ENCODE measurements around the gene FHIP1A. TPM values are rescaled to one million over a fixed set of nuclear protein-coding genes. Genes with fewer than 3 reads are reported as not detected.

The FHIP1A gene
- total RNA-seq, 1 donor from 2014 or later = 15.1 TPM

DNA sequence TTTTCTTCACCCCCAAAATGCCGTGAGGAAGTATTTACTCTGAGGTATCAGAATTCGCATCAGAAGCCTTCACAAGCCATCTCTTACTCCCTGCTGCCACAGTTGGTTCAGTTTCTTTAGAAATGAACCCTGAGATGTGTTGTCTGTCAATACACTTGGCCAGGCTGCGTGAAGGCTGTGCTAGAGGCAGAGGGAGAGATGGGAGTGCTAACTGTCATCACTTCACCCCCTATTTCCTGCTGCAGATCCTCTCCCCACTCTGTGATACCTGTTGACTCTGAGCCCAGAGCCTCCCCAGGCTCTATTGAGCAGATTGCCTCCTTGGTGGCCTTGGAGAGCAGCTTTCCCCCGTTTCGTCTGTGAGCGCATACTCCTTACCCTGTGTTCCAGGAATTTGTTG, 34.8 kb downstream of the FHIP1A start:
- Histone ChIP-seq H3K36me3 (ENCODE audit: control insufficient read depth in 3 of 3, insufficient read depth in 3 of 3, low read length in 3 of 3) (no peaks in the 10 kb centered on the region), H3K4me3 (ENCODE audit: low read length in 3 of 3) (no peak overlapping the region), H3K9me3 (ENCODE audit: control insufficient read depth in 3 of 3, low read length in 3 of 3) (no peaks in the 10 kb centered on the region), H3K27ac (ENCODE audit: low read depth, low read length) (no peak overlapping the region), H3K27me3 (ENCODE audit: control insufficient read depth in 3 of 3, insufficient read depth in 3 of 3, low read length in 3 of 3) (no peaks in the 10 kb centered on the region), H3K9ac (ENCODE audit: low read depth in 1 of 3, low read length in 3 of 3) (no peak overlapping the region), H3K4me1 (ENCODE audit: control insufficient read depth in 3 of 3, insufficient read depth in 3 of 3, low read length in 3 of 3) (peaks cover 0 to 14% (median 8%) of the 10 kb centered on the region in 3 donors)

- Histone ChIP-seq H3K27me3 (ENCODE audit: control insufficient read depth in 3 of 3, insufficient read depth in 3 of 3, low read length in 3 of 3) (no peaks in the 10 kb centered on the region), H3K9me3 (ENCODE audit: control insufficient read depth in 3 of 3, low read length in 3 of 3) (no peaks in the 10 kb centered on the region), H3K4me3 (ENCODE audit: low read length in 3 of 3) (no peak overlapping the region), H3K27ac (ENCODE audit: low read depth, low read length) (no peak overlapping the region), H3K9ac (ENCODE audit: low read depth in 1 of 3, low read length in 3 of 3) (no peak overlapping the region), H3K4me1 (ENCODE audit: control insufficient read depth in 3 of 3, insufficient read depth in 3 of 3, low read length in 3 of 3) (peaks cover 0 to 3% (median 3%) of the 10 kb centered on the region in 3 donors), H3K36me3 (ENCODE audit: control insufficient read depth in 3 of 3, insufficient read depth in 3 of 3, low read length in 3 of 3) (no peaks in the 10 kb centered on the region)
Measured at GRCh38 chr4:151446208-151446607, 37.2 kb downstream of the FHIP1A start.

- Histone ChIP-seq H3K9ac (ENCODE audit: low read depth in 1 of 3, low read length in 3 of 3) (no peak overlapping the region), H3K4me3 (ENCODE audit: low read length in 3 of 3) (no peak overlapping the region), H3K27ac (ENCODE audit: low read depth, low read length) (no peak overlapping the region), H3K36me3 (ENCODE audit: control insufficient read depth in 3 of 3, insufficient read depth in 3 of 3, low read length in 3 of 3) (no peaks in the 10 kb centered on the region), H3K27me3 (ENCODE audit: control insufficient read depth in 3 of 3, insufficient read depth in 3 of 3, low read length in 3 of 3) (no peaks in the 10 kb centered on the region), H3K4me1 (ENCODE audit: control insufficient read depth in 3 of 3, insufficient read depth in 3 of 3, low read length in 3 of 3) (peaks cover 4 to 27% (median 17%) of the 10 kb centered on the region in 3 donors), H3K9me3 (ENCODE audit: control insufficient read depth in 3 of 3, low read length in 3 of 3) (no peaks in the 10 kb centered on the region)
Measured at GRCh38 chr4:151454513-151454912, 45.5 kb downstream of the FHIP1A start.

- no peak overlapping the region for H3K9ac ChIP-seq (ENCODE audit: low read depth in 1 of 3, low read length in 3 of 3)
- H3K4me1 ChIP-seq (ENCODE audit: control insufficient read depth in 3 of 3, insufficient read depth in 3 of 3, low read length in 3 of 3) = peaks cover 6 to 29% (median 20%) of the 10 kb centered on the region in 3 donors
- H3K36me3 ChIP-seq (ENCODE audit: control insufficient read depth in 3 of 3, insufficient read depth in 3 of 3, low read length in 3 of 3) = no peaks in the 10 kb centered on the region
- no peaks in the 10 kb centered on the region for H3K27me3 ChIP-seq (ENCODE audit: control insufficient read depth in 3 of 3, insufficient read depth in 3 of 3, low read length in 3 of 3)
- no peaks in the 10 kb centered on the region for H3K9me3 ChIP-seq (ENCODE audit: control insufficient read depth in 3 of 3, low read length in 3 of 3)
- no peak overlapping the region for H3K4me3 ChIP-seq (ENCODE audit: low read length in 3 of 3)
- H3K27ac ChIP-seq (ENCODE audit: low read depth, low read length) = peak overlapping the region; percentile 65
Measured at GRCh38 chr4:151455212-151455611, 46.2 kb downstream of the FHIP1A start.

GRCh38 chr4:151458148-151458547, 49.2 kb downstream of the FHIP1A start:
- Histone ChIP-seq H3K36me3 (ENCODE audit: control insufficient read depth in 3 of 3, insufficient read depth in 3 of 3, low read length in 3 of 3) (no peaks in the 10 kb centered on the region), H3K4me1 (ENCODE audit: control insufficient read depth in 3 of 3, insufficient read depth in 3 of 3, low read length in 3 of 3) (peaks cover 8 to 46% (median 24%) of the 10 kb centered on the region in 3 donors), H3K9ac (ENCODE audit: low read depth in 1 of 3, low read length in 3 of 3) (no peak overlapping the region), H3K27ac (ENCODE audit: low read depth, low read length) (peak overlapping the region; percentile 49), H3K4me3 (ENCODE audit: low read length in 3 of 3) (no peak overlapping the region), H3K9me3 (ENCODE audit: control insufficient read depth in 3 of 3, low read length in 3 of 3) (no peaks in the 10 kb centered on the region), H3K27me3 (ENCODE audit: control insufficient read depth in 3 of 3, insufficient read depth in 3 of 3, low read length in 3 of 3) (no peaks in the 10 kb centered on the region)

Other genes starting within 250 kb of the FHIP1A start
- gene PRSS48, start 132.0 kb upstream of the FHIP1A start, total RNA-seq = not detected
- gene SH3D19, start 83.6 kb upstream of the FHIP1A start, total RNA-seq = 20.4 TPM

All from skeletal muscle tissue (tissue), 4 donors.